ENCODE data around the gene MAMDC4. TPM values are rescaled to one million over a fixed set of nuclear protein-coding genes. Genes with fewer than 3 reads are reported as not detected.
A peak's percentile ranks its signal among the peaks of the same experiment; 100 is the strongest.
"Not testable (repeated sequence)": the region's sequence is repeated elsewhere in the genome, so short reads cannot be mapped to it uniquely, and the experiment has no call there.

Gene MAMDC4
- polyA plus RNA-seq (2012; ENCODE audit: insufficient read depth, insufficient read length, low read depth) = 4.4 TPM

GRCh38 chr9:136851941-136852663 lies at the start of gene MAMDC4:
Gene MAMDC4 (plus strand): TSS chr9:136852346. CDS start chr9:136852417, 71 bp downstream.
- peaks cover 13% of the 10 kb centered on the region for H3K36me3 ChIP-seq
- DNase-seq = peak; percentile 19
- no peaks in the 10 kb centered on the region for H3K27me3 ChIP-seq
- no peak for TF ChIP-seq CTCF (IDR thresholded peaks at IDR 0.05; ENCODE audit: low read depth, low read length)
- peaks cover 10% of the 10 kb centered on the region for H3K4me1 ChIP-seq
- no peak within 1 kb of the TSS for H3K4me3 ChIP-seq (ENCODE audit: low read depth, low read length)
- H3K9me3 ChIP-seq = no peaks in the 10 kb centered on the region

- not testable (repeated sequence) for H3K4me3 ChIP-seq (ENCODE audit: low read depth, low read length); H3K36me3 ChIP-seq; DNase-seq; H3K27me3 ChIP-seq; H3K9me3 ChIP-seq
- H3K4me1 ChIP-seq = peaks cover 12% of the 10 kb centered on the region
Observed at GRCh38 chr9:136803009-136803550, 49.1 kb upstream of the MAMDC4 start.

- no peak for DNase-seq
Observed at GRCh38 chr9:136803551-136804508, 48.3 kb upstream of the MAMDC4 start.

GRCh38 chr9:136804509-136805206 lies 47.5 kb upstream of the MAMDC4 start:
- no peak for TF ChIP-seq CTCF (IDR thresholded peaks at IDR 0.05; ENCODE audit: low read depth, low read length)
- Histone ChIP-seq H3K9me3 (no peaks in the 10 kb centered on the region), H3K4me1 (peaks cover 6% of the 10 kb centered on the region), H3K4me3 (ENCODE audit: low read depth, low read length) (no peak overlapping the region), H3K27me3 (no peaks in the 10 kb centered on the region), H3K36me3 (peaks cover 10% of the 10 kb centered on the region)
- no peak for DNase-seq

More at GRCh38 chr9:136803551-136804508, 48.3 kb upstream of the MAMDC4 start:
- Histone ChIP-seq H3K4me3 (ENCODE audit: low read depth, low read length) (no peak overlapping the region), H3K4me1 (peaks cover 12% of the 10 kb centered on the region), H3K27me3 (no peaks in the 10 kb centered on the region), H3K9me3 (no peaks in the 10 kb centered on the region), H3K36me3 (peaks cover 3% of the 10 kb centered on the region)
- TF ChIP-seq CTCF (IDR thresholded peaks at IDR 0.05; ENCODE audit: low read depth, low read length) = no peak

- H3K4me1 ChIP-seq = peaks cover 4% of the 10 kb centered on the region; the same call in 1 of the 2 replicates
- no peak for TF ChIP-seq CTCF (IDR thresholded peaks at IDR 0.05; ENCODE audit: low read depth, low read length)
- DNase-seq = no peak
Observed at GRCh38 chr9:136805207-136805740, 46.9 kb upstream of the MAMDC4 start.

GRCh38 chr9:136806067-136806466 lies 46.1 kb upstream of the MAMDC4 start:
- H3K27me3 ChIP-seq = no peaks in the 10 kb centered on the region
- H3K9me3 ChIP-seq = no peaks in the 10 kb centered on the region
- no peak for DNase-seq
- H3K36me3 ChIP-seq = peaks cover 24% of the 10 kb centered on the region
- TF ChIP-seq CTCF (IDR thresholded peaks at IDR 0.05; ENCODE audit: low read depth, low read length) = no peak
- H3K4me1 ChIP-seq = no peaks in the 10 kb centered on the region; the same call in none of the 2 replicates
- H3K4me3 ChIP-seq (ENCODE audit: low read depth, low read length) = no peak overlapping the region

More at GRCh38 chr9:136805207-136805740, 46.9 kb upstream of the MAMDC4 start:
- H3K36me3 ChIP-seq = peaks cover 16% of the 10 kb centered on the region
- H3K9me3 ChIP-seq = no peaks in the 10 kb centered on the region
- no peaks in the 10 kb centered on the region for H3K27me3 ChIP-seq
- no peak overlapping the region for H3K4me3 ChIP-seq (ENCODE audit: low read depth, low read length)

Data from BE2C (cell line).